GM15510 (cell line): ENCODE data around the gene SMARCA2.
A peak's percentile ranks its signal among the peaks of the same experiment; 100 is the strongest.

ENCODE experiments used
- POLR2A ChIP-seq: IDR thresholded peaks from 3 replicates; pipeline ENCODE4 v1.6.1; 2011; ENCODE audit warnings: borderline replicate concordance; ENCODE audit not compliant: insufficient read length; ENCODE audit errors: extremely low read depth

The SMARCA2 gene

GRCh38 chr9:2014696-2015580, at the start of gene SMARCA2:
Gene SMARCA2, plus strand, starts transcription at chr9:2015347. Its CDS starts 13,676 bp downstream, at chr9:2029023.
- peak; percentile 86 for TF ChIP-seq POLR2A

- no peak for TF ChIP-seq POLR2A
Measured at GRCh38 chr9:1966725-1967366, 48.3 kb upstream of the SMARCA2 start.

GRCh38 chr9:1969160-1969559, 46.0 kb upstream of the SMARCA2 start:
- TF ChIP-seq POLR2A = no peak

GRCh38 chr9:1969898-1970297, 45.2 kb upstream of the SMARCA2 start:
- TF ChIP-seq POLR2A = no peak

- TF ChIP-seq POLR2A = no peak
Measured at GRCh38 chr9:1972672-1973071, 42.5 kb upstream of the SMARCA2 start.

GRCh38 chr9:1977026-1977425, 38.1 kb upstream of the SMARCA2 start:
- no peak for TF ChIP-seq POLR2A

- TF ChIP-seq POLR2A = no peak
Measured at GRCh38 chr9:1978941-1979340, 36.2 kb upstream of the SMARCA2 start.

- TF ChIP-seq POLR2A = no peak
Measured at GRCh38 chr9:1979741-1980367, 35.3 kb upstream of the SMARCA2 start.

- TF ChIP-seq POLR2A = no peak
Measured at GRCh38 chr9:1980387-1980786, 34.8 kb upstream of the SMARCA2 start.

- TF ChIP-seq POLR2A = no peak
Measured at GRCh38 chr9:1982074-1982473, 33.1 kb upstream of the SMARCA2 start.

GRCh38 chr9:1986341-1986740, 28.8 kb upstream of the SMARCA2 start:
- no peak for TF ChIP-seq POLR2A

- TF ChIP-seq POLR2A = no peak
Measured at GRCh38 chr9:1989500-1989899, 25.6 kb upstream of the SMARCA2 start.

- TF ChIP-seq POLR2A = no peak
Measured at GRCh38 chr9:1994180-1994579, 21.0 kb upstream of the SMARCA2 start.

- TF ChIP-seq POLR2A = no peak
Measured at GRCh38 chr9:1995084-1995483, 20.1 kb upstream of the SMARCA2 start.

- TF ChIP-seq POLR2A = no peak
Measured at GRCh38 chr9:1996156-1996555, 19.0 kb upstream of the SMARCA2 start.
